Measurements from ENCODE around the gene TEX11.

DNA sequence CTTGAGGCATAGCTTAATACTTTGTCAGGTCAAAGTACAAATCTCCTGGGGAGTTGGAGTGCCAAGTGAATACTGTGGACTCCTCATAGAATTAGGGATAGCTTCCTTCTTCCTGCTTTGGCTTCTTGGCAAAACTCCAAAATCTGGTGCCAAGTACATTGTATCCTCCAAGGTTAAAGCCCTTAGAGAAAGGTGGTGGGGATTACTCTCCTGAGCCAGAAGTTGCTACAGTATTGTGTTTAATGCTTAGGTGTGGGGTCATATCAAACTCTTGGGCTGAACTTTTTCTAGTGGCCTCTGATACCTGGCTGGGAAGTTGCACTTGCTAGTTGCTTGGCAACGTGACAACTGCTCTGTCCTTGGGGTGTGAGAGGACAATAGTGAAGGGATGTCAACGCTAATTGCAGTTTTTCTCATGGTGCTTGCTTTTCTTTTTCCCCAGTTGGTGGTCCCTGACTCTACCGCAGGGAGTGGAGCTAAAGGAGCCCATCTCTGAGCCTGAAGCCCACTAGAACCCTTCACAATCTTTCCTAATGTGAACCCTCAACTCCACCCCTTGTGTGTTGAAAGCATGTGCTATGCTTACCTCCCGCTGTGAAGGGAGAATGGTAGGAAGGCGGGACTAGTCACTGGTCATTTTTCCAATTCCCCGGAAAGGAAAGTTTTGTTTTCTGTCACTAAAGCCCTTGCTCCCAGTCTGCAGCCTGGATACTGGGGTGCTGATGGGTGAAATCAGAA, 428.4 kb downstream of the TEX11 start:
- TF ChIP-seq MZF1 (CRISPR knock-in tag; IDR thresholded peaks at IDR 0.05; ENCODE audit: borderline replicate concordance) (no peak), CBFB (CRISPR knock-in tag; IDR thresholded peaks at IDR 0.05) (no peak)
- TF ChIP-seq, protein P1, sequence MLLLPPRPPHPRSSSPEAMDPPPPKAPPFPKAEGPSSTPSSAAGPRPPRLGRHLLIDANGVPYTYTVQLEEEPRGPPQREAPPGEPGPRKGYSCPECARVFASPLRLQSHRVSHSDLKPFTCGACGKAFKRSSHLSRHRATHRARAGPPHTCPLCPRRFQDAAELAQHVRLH (CRISPR knock-in tag; IDR thresholded peaks at IDR 0.05; ENCODE audit: borderline replicate concordance, low read depth) = no peak
